GM23338 (cell line): ENCODE results near the gene CTRB2. TPM values are rescaled to one million over a fixed set of nuclear protein-coding genes. Genes with fewer than 3 reads are reported as not detected.

Experiments used
- ATAC-seq: fragments of 200-7000 bp; cut with Tn5 transposase; 3 replicates; pipeline ENCODE4 v1.9.1; 2020
- DNase-seq: peaks from one replicate; pipeline ENCODE4 v3.0.0-alpha.2; 2015; ENCODE audit warnings: low spot score
- H2AFZ ChIP-seq: fragments of 200-600 bp; sonication (generic); 2 replicates; pipeline ENCODE4 v1.8.0; 2016; ENCODE audit warnings: antibody characterized with exemption, mild to moderate bottlenecking, moderate library complexity
- H3F3A ChIP-seq: fragments of 200-600 bp; sonication (generic); replicated peaks from 2 replicates; pipeline ENCODE4 v1.8.0; 2017; ENCODE audit warnings: antibody characterized with exemption, mixed run types, low read depth
- H3K27ac ChIP-seq: fragments of 200-600 bp; sonication (generic); 2 replicates; pipeline ENCODE4 v1.6.1; 2016; ENCODE audit warnings: low read depth
- H3K27me3 ChIP-seq: fragments of 200-600 bp; sonication (generic); 2 replicates; pipeline ENCODE4 v1.8.0; 2016; ENCODE audit warnings: mild to moderate bottlenecking, mixed run types, moderate library complexity; ENCODE audit not compliant: insufficient read depth
- H3K36me3 ChIP-seq: fragments of 200-600 bp; sonication (generic); 2 replicates; pipeline ENCODE4 v1.8.0; 2016; ENCODE audit warnings: mild to moderate bottlenecking; ENCODE audit not compliant: insufficient read depth
- H3K4me1 ChIP-seq: fragments of 200-600 bp; sonication (generic); 2 replicates; pipeline ENCODE4 v1.8.0; 2016; ENCODE audit warnings: mild to moderate bottlenecking, moderate library complexity; ENCODE audit not compliant: insufficient read depth
- H3K4me2 ChIP-seq: fragments of 200-600 bp; sonication (generic); 2 replicates; pipeline ENCODE4 v1.7.1; 2017; ENCODE audit warnings: mixed run types
- H3K4me3 ChIP-seq: fragments of 200-600 bp; sonication (generic); 2 replicates; pipeline ENCODE4 v1.6.1; 2016; ENCODE audit warnings: mixed run types
- H3K79me2 ChIP-seq: fragments of 200-600 bp; sonication (generic); replicated peaks from 2 replicates; pipeline ENCODE4 v1.8.0; 2017; ENCODE audit warnings: mild to moderate bottlenecking; ENCODE audit not compliant: insufficient read depth
- H3K9me2 ChIP-seq: fragments of 200-600 bp; sonication (generic); 2 replicates; pipeline ENCODE4 v1.8.0; 2017; ENCODE audit not compliant: insufficient read depth
- H4K20me1 ChIP-seq: fragments of 200-600 bp; sonication (generic); replicated peaks from 2 replicates; pipeline ENCODE4 v1.8.0; 2017; ENCODE audit warnings: mild to moderate bottlenecking; ENCODE audit not compliant: insufficient read depth
- H3K27ac Mint-ChIP-seq: 2 replicates; pipeline ENCODE4 v1.8.0; 2020; ENCODE audit warnings: inconsistent platforms, mild to moderate bottlenecking, moderate library complexity, mixed read lengths
- H3K27me3 Mint-ChIP-seq: 3 replicates; pipeline ENCODE4 v1.8.0; 2022; ENCODE audit warnings: low read depth, mild to moderate bottlenecking, moderate library complexity, mixed read lengths, inconsistent platforms; ENCODE audit not compliant: insufficient read depth, poor library complexity
- H3K36me3 Mint-ChIP-seq: 3 replicates; pipeline ENCODE4 v1.8.0; 2021; ENCODE audit warnings: low read depth, mild to moderate bottlenecking, inconsistent platforms, moderate library complexity, mixed read lengths
- H3K4me1 Mint-ChIP-seq: 3 replicates; pipeline ENCODE4 v1.8.0; 2020; ENCODE audit warnings: mild to moderate bottlenecking, inconsistent platforms, mixed read lengths
- H3K4me3 Mint-ChIP-seq: 3 replicates; pipeline ENCODE4 v1.8.0; 2021; ENCODE audit warnings: moderate library complexity, mild to moderate bottlenecking, inconsistent platforms, mixed read lengths
- H3K9me3 Mint-ChIP-seq: 3 replicates; pipeline ENCODE4 v1.8.0; 2020; ENCODE audit warnings: moderate library complexity, mild to moderate bottlenecking, inconsistent platforms, mixed read lengths
- CREB1 ChIP-seq: fragments of 250-450 bp; sonication (Bioruptor Pico); IDR thresholded peaks from 2 replicates; pipeline ENCODE4 v1.5.0; 2020; ENCODE audit warnings: low read depth, mild to moderate bottlenecking, moderate library complexity
- ETS1 ChIP-seq: IDR thresholded peaks from 2 replicates; pipeline ENCODE4 v1.6.1; 2016; ENCODE audit warnings: antibody characterized with exemption
- EZH2 ChIP-seq: fragments of 200-600 bp; sonication (generic); IDR thresholded peaks from one replicate; pipeline ENCODE4 v1.8.0; 2017; ENCODE audit warnings: antibody characterized with exemption, mild to moderate bottlenecking, low read depth; ENCODE audit not compliant: unreplicated experiment
- EZH2phosphoT487 ChIP-seq: fragments of 200-600 bp; sonication (generic); IDR thresholded peaks from one replicate; pipeline ENCODE4 v1.8.1; 2018; ENCODE audit warnings: antibody characterized with exemption; ENCODE audit not compliant: unreplicated experiment
- JUNB ChIP-seq: IDR thresholded peaks from one replicate; pipeline ENCODE4 v1.6.1; 2016; ENCODE audit warnings: antibody characterized with exemption; ENCODE audit not compliant: unreplicated experiment
- NANOG ChIP-seq: IDR thresholded peaks from 2 replicates; pipeline ENCODE4 v1.6.1; 2016; ENCODE audit warnings: antibody characterized with exemption, borderline replicate concordance
- POLR2AphosphoS5 ChIP-seq: IDR thresholded peaks from 2 replicates; pipeline ENCODE4 v1.6.1; 2016; ENCODE audit warnings: antibody characterized with exemption, low read depth
- STAT1 ChIP-seq: IDR thresholded peaks from one replicate; pipeline ENCODE4 v1.6.1; 2016; ENCODE audit warnings: antibody characterized with exemption; ENCODE audit not compliant: unreplicated experiment
- ZNF114 ChIP-seq: fragments of 250-450 bp; sonication (Bioruptor Pico); IDR thresholded peaks from 2 replicates; pipeline ENCODE4 v1.5.0; 2020; ENCODE audit warnings: mild to moderate bottlenecking, moderate library complexity
- ZNF331 ChIP-seq: fragments of 250-450 bp; sonication (Bioruptor Pico); IDR thresholded peaks from 2 replicates; pipeline ENCODE4 v1.5.0; 2020; ENCODE audit warnings: low read depth, mild to moderate bottlenecking, moderate library complexity
- ZNF462 ChIP-seq: fragments of 250-450 bp; sonication (Bioruptor Pico); IDR thresholded peaks from 2 replicates; pipeline ENCODE4 v1.5.0; 2020; ENCODE audit warnings: mild to moderate bottlenecking, moderate library complexity
- polyA plus RNA-seq: library from polyadenylated mRNA; unstranded; fragments of >200 nt; fragmentation: Nextera tagmentation; extraction: Ambion mirVana; gene quantifications from 2 replicates; pipeline ENCODE4 v1.2.1, GENCODE V29; 2016
- total RNA-seq: library from RNA; depleted of rRNA; stranded (reverse); fragments of >200 nt; shearing (Covaris generic); gene quantifications from 2 replicates; pipeline ENCODE4 v1.2.3, GENCODE V29; 2014
- TF ChIP-seq, protein P1 (sequence below): IDR thresholded peaks from one replicate; pipeline ENCODE4 v1.6.1; 2018; ENCODE audit warnings: antibody characterized with exemption; ENCODE audit not compliant: unreplicated experiment
- TF ChIP-seq, protein P2 (sequence below), 2 experiments: fragments of 200-600 bp in 1 of 2; sonication (generic) in 1 of 2; conservative IDR thresholded peaks; 2 replicates each; pipeline versions ENCODE4 v1.5.1 to v1.6.1; 2016 to 2017; ENCODE audit warnings: antibody characterized with exemption in 2 of 2, low read depth in 2 of 2, mild to moderate bottlenecking in 2 of 2, moderate library complexity in 1 of 2

Gene CTRB2
- total and polyA plus RNA-seq, 2 experiments from 2014 or later = not detected

GRCh38 chr16:75243667-75244224 lies 36.8 kb upstream of the CTRB2 start:
- 0 out of 2 replicates have a peak, but pooled peaks cover 11% of the 10 kb centered on the region for H3F3A ChIP-seq
- peak overlapping the region; percentile 93 for H3K27ac ChIP-seq
- Mint-ChIP-seq H3K4me3 (no peak overlapping the region), H3K36me3 (peaks cover 39% of the 10 kb centered on the region), H3K9me3 (no peaks in the 10 kb centered on the region; the same call in 1 of the 3 replicates), H3K27ac (peak overlapping the region; percentile 97), H3K27me3 (peaks cover 39% of the 10 kb centered on the region), H3K4me1 (peaks cover 71% of the 10 kb centered on the region)
- DNase-seq (no peak), ATAC-seq (peak; percentile 4)
- peaks cover 93% of the 10 kb centered on the region for H3K79me2 ChIP-seq
- H3K4me1 ChIP-seq = peaks cover 36% of the 10 kb centered on the region
- H2AFZ ChIP-seq = no peak overlapping the region
- H3K9me2 ChIP-seq = no peaks in the 10 kb centered on the region
- H3K4me2 ChIP-seq = no peak overlapping the region
- no peaks in the 10 kb centered on the region for H3K36me3 ChIP-seq
- H3K4me3 ChIP-seq = no peak overlapping the region
- no peak for TF ChIP-seq EZH2phosphoT487
- TF ChIP-seq JUNB = no peak
- TF ChIP-seq NANOG = no peak
- TF ChIP-seq ZNF462 (CRISPR knock-in tag) = no peak
- no peak for TF ChIP-seq STAT1
- no peak; the same call in 1 of the 2 replicates for TF ChIP-seq POLR2AphosphoS5
- TF ChIP-seq, protein P1, sequence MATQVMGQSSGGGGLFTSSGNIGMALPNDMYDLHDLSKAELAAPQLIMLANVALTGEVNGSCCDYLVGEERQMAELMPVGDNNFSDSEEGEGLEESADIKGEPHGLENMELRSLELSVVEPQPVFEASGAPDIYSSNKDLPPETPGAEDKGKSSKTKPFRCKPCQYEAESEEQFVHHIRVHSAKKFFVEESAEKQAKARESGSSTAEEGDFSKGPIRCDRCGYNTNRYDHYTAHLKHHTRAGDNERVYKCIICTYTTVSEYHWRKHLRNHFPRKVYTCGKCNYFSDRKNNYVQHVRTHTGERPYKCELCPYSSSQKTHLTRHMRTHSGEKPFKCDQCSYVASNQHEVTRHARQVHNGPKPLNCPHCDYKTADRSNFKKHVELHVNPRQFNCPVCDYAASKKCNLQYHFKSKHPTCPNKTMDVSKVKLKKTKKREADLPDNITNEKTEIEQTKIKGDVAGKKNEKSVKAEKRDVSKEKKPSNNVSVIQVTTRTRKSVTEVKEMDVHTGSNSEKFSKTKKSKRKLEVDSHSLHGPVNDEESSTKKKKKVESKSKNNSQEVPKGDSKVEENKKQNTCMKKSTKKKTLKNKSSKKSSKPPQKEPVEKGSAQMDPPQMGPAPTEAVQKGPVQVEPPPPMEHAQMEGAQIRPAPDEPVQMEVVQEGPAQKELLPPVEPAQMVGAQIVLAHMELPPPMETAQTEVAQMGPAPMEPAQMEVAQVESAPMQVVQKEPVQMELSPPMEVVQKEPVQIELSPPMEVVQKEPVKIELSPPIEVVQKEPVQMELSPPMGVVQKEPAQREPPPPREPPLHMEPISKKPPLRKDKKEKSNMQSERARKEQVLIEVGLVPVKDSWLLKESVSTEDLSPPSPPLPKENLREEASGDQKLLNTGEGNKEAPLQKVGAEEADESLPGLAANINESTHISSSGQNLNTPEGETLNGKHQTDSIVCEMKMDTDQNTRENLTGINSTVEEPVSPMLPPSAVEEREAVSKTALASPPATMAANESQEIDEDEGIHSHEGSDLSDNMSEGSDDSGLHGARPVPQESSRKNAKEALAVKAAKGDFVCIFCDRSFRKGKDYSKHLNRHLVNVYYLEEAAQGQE = no peak
- TF ChIP-seq, protein P2, sequence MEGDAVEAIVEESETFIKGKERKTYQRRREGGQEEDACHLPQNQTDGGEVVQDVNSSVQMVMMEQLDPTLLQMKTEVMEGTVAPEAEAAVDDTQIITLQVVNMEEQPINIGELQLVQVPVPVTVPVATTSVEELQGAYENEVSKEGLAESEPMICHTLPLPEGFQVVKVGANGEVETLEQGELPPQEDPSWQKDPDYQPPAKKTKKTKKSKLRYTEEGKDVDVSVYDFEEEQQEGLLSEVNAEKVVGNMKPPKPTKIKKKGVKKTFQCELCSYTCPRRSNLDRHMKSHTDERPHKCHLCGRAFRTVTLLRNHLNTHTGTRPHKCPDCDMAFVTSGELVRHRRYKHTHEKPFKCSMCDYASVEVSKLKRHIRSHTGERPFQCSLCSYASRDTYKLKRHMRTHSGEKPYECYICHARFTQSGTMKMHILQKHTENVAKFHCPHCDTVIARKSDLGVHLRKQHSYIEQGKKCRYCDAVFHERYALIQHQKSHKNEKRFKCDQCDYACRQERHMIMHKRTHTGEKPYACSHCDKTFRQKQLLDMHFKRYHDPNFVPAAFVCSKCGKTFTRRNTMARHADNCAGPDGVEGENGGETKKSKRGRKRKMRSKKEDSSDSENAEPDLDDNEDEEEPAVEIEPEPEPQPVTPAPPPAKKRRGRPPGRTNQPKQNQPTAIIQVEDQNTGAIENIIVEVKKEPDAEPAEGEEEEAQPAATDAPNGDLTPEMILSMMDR (conservative IDR thresholded peaks at IDR 0.05; ENCODE audit: low read depth in 2 of 2) = no peak
- TF ChIP-seq CREB1 (CRISPR knock-in tag) = no peak
- TF ChIP-seq ETS1 = no peak
- TF ChIP-seq ZNF114 (CRISPR knock-in tag) = no peak
- no peak for TF ChIP-seq EZH2
- no peak for TF ChIP-seq ZNF331
- peaks cover 41% of the 10 kb centered on the region for H4K20me1 ChIP-seq
- H3K27me3 ChIP-seq = no peaks in the 10 kb centered on the region
